ENCODE measurements around the gene OXA1L. TPM values are rescaled to one million over a fixed set of nuclear protein-coding genes. Genes with fewer than 3 reads are reported as not detected.
A peak's percentile ranks its signal among the peaks of the same experiment; 100 is the strongest.

Gene OXA1L
- total and polyA plus RNA-seq, 2 of the 13 experiments (the other 11 are each of a cell fraction or from before 2014, with no cell fraction given): 230 to 589 TPM

DNA sequence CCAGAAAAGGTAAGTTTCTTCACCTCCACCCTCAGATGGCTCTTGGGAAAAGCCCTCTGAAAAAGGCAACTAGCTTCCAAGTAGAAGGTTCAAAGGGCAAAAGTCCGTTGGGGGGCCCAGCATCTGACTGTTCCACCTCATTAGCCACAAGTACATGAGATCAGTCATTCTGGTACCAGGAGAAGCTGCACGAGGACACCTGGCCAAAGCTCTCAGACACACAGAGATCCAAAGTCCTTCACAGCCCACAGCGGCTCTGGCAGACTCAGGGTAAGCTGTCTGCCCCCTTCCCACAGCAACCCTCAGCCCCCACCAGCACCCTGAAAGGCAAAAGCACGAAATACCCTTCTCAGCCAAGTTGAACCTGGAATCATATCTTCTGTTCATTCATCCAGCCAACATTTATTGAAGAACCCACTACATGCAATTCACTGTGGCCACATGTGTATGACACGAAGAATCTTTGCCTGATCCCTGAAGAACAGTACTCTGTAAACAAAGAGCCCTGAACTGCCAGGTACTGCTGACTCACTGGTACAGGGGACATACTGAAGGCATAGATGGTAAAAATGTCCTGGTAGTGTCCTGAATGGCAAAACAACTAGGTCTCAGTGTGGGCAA lies 29.7 kb downstream of the OXA1L start (continued):
- no peak for TF ChIP-seq ONECUT2 (CRISPR knock-in tag; IDR thresholded peaks at IDR 0.05)
- TF ChIP-seq PAF1 (CRISPR knock-in tag; IDR thresholded peaks at IDR 0.05): no peak
- TF ChIP-seq FOSL1 (CRISPR knock-in tag; IDR thresholded peaks at IDR 0.05; ENCODE audit: borderline replicate concordance): 0 out of 2 replicates have a peak, but pooled peaks have one; percentile 20
- TF ChIP-seq, protein P1, sequence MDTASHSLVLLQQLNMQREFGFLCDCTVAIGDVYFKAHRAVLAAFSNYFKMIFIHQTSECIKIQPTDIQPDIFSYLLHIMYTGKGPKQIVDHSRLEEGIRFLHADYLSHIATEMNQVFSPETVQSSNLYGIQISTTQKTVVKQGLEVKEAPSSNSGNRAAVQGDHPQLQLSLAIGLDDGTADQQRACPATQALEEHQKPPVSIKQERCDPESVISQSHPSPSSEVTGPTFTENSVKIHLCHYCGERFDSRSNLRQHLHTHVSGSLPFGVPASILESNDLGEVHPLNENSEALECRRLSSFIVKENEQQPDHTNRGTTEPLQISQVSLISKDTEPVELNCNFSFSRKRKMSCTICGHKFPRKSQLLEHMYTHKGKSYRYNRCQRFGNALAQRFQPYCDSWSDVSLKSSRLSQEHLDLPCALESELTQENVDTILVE (CRISPR knock-in tag; IDR thresholded peaks at IDR 0.05): 0 out of 2 replicates have a peak, but pooled peaks have one; percentile 41
- TF ChIP-seq JUNB (CRISPR knock-in tag; IDR thresholded peaks at IDR 0.05; ENCODE audit: borderline replicate concordance): peak; percentile 64; the same call in 1 of the 2 replicates
- TF ChIP-seq MTA3 (CRISPR knock-in tag; IDR thresholded peaks at IDR 0.05): no peak
- TF ChIP-seq SALL1 (CRISPR knock-in tag; IDR thresholded peaks at IDR 0.05): peak; percentile 21; the same call in 1 of the 2 replicates
- TF ChIP-seq ZBTB7B (CRISPR knock-in tag; IDR thresholded peaks at IDR 0.05): peak; percentile 88
- TF ChIP-seq, protein P2, sequence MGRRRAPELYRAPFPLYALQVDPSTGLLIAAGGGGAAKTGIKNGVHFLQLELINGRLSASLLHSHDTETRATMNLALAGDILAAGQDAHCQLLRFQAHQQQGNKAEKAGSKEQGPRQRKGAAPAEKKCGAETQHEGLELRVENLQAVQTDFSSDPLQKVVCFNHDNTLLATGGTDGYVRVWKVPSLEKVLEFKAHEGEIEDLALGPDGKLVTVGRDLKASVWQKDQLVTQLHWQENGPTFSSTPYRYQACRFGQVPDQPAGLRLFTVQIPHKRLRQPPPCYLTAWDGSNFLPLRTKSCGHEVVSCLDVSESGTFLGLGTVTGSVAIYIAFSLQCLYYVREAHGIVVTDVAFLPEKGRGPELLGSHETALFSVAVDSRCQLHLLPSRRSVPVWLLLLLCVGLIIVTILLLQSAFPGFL (CRISPR knock-in tag; IDR thresholded peaks at IDR 0.05): no peak
- TF ChIP-seq ZMYM3 (CRISPR knock-in tag; IDR thresholded peaks at IDR 0.05): peak; percentile 38; the same call in 1 of the 2 replicates
- no peak for TF ChIP-seq TSC22D2 (CRISPR knock-in tag; IDR thresholded peaks at IDR 0.05; ENCODE audit: borderline replicate concordance)
- peak; percentile 45; the same call in 1 of the 2 replicates for TF ChIP-seq KDM6A (CRISPR knock-in tag; IDR thresholded peaks at IDR 0.05; ENCODE audit: low read depth)
- TF ChIP-seq, protein P3, sequence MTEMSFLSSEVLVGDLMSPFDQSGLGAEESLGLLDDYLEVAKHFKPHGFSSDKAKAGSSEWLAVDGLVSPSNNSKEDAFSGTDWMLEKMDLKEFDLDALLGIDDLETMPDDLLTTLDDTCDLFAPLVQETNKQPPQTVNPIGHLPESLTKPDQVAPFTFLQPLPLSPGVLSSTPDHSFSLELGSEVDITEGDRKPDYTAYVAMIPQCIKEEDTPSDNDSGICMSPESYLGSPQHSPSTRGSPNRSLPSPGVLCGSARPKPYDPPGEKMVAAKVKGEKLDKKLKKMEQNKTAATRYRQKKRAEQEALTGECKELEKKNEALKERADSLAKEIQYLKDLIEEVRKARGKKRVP (CRISPR knock-in tag; IDR thresholded peaks at IDR 0.05): peak in 1 of 2 experiments; percentile 44; a peak in 2 of 4 replicates
- TF ChIP-seq ZSCAN21 (CRISPR knock-in tag; IDR thresholded peaks at IDR 0.05; ENCODE audit: borderline replicate concordance): no peak
- TF ChIP-seq, protein P4, sequence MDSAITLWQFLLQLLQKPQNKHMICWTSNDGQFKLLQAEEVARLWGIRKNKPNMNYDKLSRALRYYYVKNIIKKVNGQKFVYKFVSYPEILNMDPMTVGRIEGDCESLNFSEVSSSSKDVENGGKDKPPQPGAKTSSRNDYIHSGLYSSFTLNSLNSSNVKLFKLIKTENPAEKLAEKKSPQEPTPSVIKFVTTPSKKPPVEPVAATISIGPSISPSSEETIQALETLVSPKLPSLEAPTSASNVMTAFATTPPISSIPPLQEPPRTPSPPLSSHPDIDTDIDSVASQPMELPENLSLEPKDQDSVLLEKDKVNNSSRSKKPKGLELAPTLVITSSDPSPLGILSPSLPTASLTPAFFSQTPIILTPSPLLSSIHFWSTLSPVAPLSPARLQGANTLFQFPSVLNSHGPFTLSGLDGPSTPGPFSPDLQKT (CRISPR knock-in tag; IDR thresholded peaks at IDR 0.05; ENCODE audit: borderline replicate concordance): no peak
- TF ChIP-seq, protein P5, sequence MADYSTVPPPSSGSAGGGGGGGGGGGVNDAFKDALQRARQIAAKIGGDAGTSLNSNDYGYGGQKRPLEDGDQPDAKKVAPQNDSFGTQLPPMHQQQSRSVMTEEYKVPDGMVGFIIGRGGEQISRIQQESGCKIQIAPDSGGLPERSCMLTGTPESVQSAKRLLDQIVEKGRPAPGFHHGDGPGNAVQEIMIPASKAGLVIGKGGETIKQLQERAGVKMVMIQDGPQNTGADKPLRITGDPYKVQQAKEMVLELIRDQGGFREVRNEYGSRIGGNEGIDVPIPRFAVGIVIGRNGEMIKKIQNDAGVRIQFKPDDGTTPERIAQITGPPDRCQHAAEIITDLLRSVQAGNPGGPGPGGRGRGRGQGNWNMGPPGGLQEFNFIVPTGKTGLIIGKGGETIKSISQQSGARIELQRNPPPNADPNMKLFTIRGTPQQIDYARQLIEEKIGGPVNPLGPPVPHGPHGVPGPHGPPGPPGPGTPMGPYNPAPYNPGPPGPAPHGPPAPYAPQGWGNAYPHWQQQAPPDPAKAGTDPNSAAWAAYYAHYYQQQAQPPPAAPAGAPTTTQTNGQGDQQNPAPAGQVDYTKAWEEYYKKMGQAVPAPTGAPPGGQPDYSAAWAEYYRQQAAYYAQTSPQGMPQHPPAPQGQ (CRISPR knock-in tag; IDR thresholded peaks at IDR 0.05; ENCODE audit: borderline replicate concordance): no peak
- TF ChIP-seq, protein P6, sequence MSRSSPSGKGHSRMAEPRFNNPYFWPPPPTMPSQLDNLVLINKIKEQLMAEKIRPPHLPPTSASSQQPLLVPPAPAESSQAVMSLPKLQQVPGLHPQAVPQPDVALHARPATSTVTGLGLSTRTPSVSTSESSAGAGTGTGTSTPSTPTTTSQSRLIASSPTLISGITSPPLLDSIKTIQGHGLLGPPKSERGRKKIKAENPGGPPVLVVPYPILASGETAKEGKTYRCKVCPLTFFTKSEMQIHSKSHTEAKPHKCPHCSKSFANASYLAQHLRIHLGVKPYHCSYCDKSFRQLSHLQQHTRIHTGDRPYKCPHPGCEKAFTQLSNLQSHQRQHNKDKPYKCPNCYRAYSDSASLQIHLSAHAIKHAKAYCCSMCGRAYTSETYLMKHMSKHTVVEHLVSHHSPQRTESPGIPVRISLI (CRISPR knock-in tag; IDR thresholded peaks at IDR 0.05; ENCODE audit: borderline replicate concordance): no peak
- TF ChIP-seq HOXA9 (CRISPR knock-in tag; IDR thresholded peaks at IDR 0.05; ENCODE audit: borderline replicate concordance): no peak
- no peak for TF ChIP-seq SP5 (CRISPR knock-in tag; IDR thresholded peaks at IDR 0.05; ENCODE audit: borderline replicate concordance, low read depth)
- TF ChIP-seq ZNF792 (CRISPR knock-in tag; IDR thresholded peaks at IDR 0.05): no peak
- peak; percentile 78 for TF ChIP-seq TARDBP (CRISPR knock-in tag; IDR thresholded peaks at IDR 0.05)
- no peak for TF ChIP-seq ZNF274 (CRISPR knock-in tag; IDR thresholded peaks at IDR 0.05)

Data from HepG2 (cell line).